CD14-positive monocyte (primary cell): ENCODE data around the gene HOXA2. TPM values are rescaled to one million over a fixed set of nuclear protein-coding genes. Genes with fewer than 3 reads are reported as not detected.

Experiments
- DNase-seq, 3 donors: peaks; one replicate each; pipeline ENCODE4 v3.0.0-alpha.2; 2011 to 2022
- H2AFZ ChIP-seq: 2 replicates; pipeline ENCODE4 v1.6.0; 2012; ENCODE audit warnings: mild to moderate bottlenecking, low read depth, low read length, inconsistent platforms; ENCODE audit not compliant: insufficient read depth, poor library complexity, severe bottlenecking
- H3K27ac ChIP-seq, 2 donors: 1 replicate in 1 of 2; 2 replicates in 1 of 2; pipeline ENCODE4 v1.5.1; 2012 to 2013; ENCODE audit warnings: low read length in 2 of 2, control low read depth in 1 of 2, inconsistent platforms in 1 of 2, low read depth in 1 of 2, mild to moderate bottlenecking in 1 of 2
- H3K27me3 ChIP-seq, 2 donors: one replicate each; pipeline versions ENCODE4 v1.6.0 to v1.6.1; 2011 to 2013; ENCODE audit warnings: low read length in 2 of 2; ENCODE audit not compliant: control insufficient read depth in 2 of 2, insufficient read depth in 2 of 2
- H3K36me3 ChIP-seq, 2 donors: replicated peaks in 1 of 2; 1 replicate in 1 of 2; 2 replicates in 1 of 2; pipeline versions ENCODE4 v1.5.1 to v1.6.1; 2012 to 2013; ENCODE audit warnings: low read length in 2 of 2, control low read depth in 1 of 2, inconsistent platforms in 1 of 2, mild to moderate bottlenecking in 1 of 2; ENCODE audit not compliant: insufficient read depth in 2 of 2, control insufficient read depth in 1 of 2
- H3K4me1 ChIP-seq, 2 donors: 1 replicate in 1 of 2; 2 replicates in 1 of 2; pipeline versions ENCODE4 v1.5.1 to v1.6.1; 2012 to 2013; ENCODE audit warnings: low read length in 2 of 2, control low read depth in 1 of 2, inconsistent platforms in 1 of 2, mild to moderate bottlenecking in 1 of 2, moderate library complexity in 1 of 2; ENCODE audit not compliant: insufficient read depth in 2 of 2, control insufficient read depth in 1 of 2
- H3K4me2 ChIP-seq: replicated peaks from 2 replicates; pipeline ENCODE3; 2012; ENCODE audit warnings: low read length, moderate library complexity, mild to moderate bottlenecking; ENCODE audit not compliant: poor library complexity, severe bottlenecking; ENCODE audit errors: extremely low read depth
- H3K4me3 ChIP-seq, 3 experiments: fragments of 200-600 bp in 1 of 3; sonication (generic) in 1 of 3; replicated peaks in 1 of 3; 1 replicate in 2 of 3; 2 replicates in 1 of 3; pipeline ENCODE4 v1.5.1; 2011 to 2013; ENCODE audit warnings: low read length in 3 of 3, mild to moderate bottlenecking in 3 of 3, control low read depth in 2 of 3, low read depth in 2 of 3, inconsistent platforms in 1 of 3, moderate library complexity in 1 of 3
- H3K79me2 ChIP-seq: 2 replicates; pipeline ENCODE4 v1.6.0; 2012; ENCODE audit warnings: mild to moderate bottlenecking, control low read depth, inconsistent platforms, low read length, moderate library complexity; ENCODE audit not compliant: insufficient read depth
- H3K9ac ChIP-seq: 2 replicates; pipeline ENCODE4 v1.6.0; 2017; ENCODE audit warnings: low read length, mild to moderate bottlenecking; ENCODE audit not compliant: insufficient read depth, poor library complexity, severe bottlenecking
- H3K9me3 ChIP-seq, 2 donors: replicated peaks in 1 of 2; 1 replicate in 1 of 2; 2 replicates in 1 of 2; pipeline versions ENCODE4 v1.5.1 to v1.6.1; 2012 to 2013; ENCODE audit warnings: low read length in 2 of 2, control low read depth in 1 of 2; ENCODE audit not compliant: control insufficient read depth in 1 of 2, insufficient read depth in 1 of 2
- H4K20me1 ChIP-seq: 2 replicates; pipeline ENCODE4 v1.6.0; 2012; ENCODE audit warnings: mild to moderate bottlenecking, low read length, control low read depth, moderate library complexity; ENCODE audit not compliant: insufficient read depth
- H3K27ac Mint-ChIP-seq, 7 donors: one replicate each; pipeline ENCODE4 v1.8.0; 2020; ENCODE audit warnings: mild to moderate bottlenecking in 7 of 7, mixed read lengths in 7 of 7, moderate library complexity in 6 of 7, inconsistent platforms in 2 of 7
- H3K27me3 Mint-ChIP-seq, 3 donors: one replicate each; pipeline ENCODE4 v1.8.0; 2021 to 2022; ENCODE audit warnings: low read depth in 3 of 3, mild to moderate bottlenecking in 3 of 3, mixed read lengths in 3 of 3, moderate library complexity in 3 of 3, inconsistent platforms in 1 of 3
- H3K36me3 Mint-ChIP-seq, 2 donors: one replicate each; pipeline ENCODE4 v1.8.0; 2020; ENCODE audit warnings: mixed read lengths in 2 of 2, inconsistent platforms in 1 of 2, mild to moderate bottlenecking in 1 of 2
- H3K4me1 Mint-ChIP-seq: one replicate; pipeline ENCODE4 v1.8.0; 2020; ENCODE audit warnings: mild to moderate bottlenecking, mixed read lengths
- H3K4me3 Mint-ChIP-seq, 2 donors: one replicate each; pipeline ENCODE4 v1.8.0; 2020; ENCODE audit warnings: mild to moderate bottlenecking in 2 of 2, mixed read lengths in 2 of 2, moderate library complexity in 1 of 2
- H3K9me3 Mint-ChIP-seq, 7 donors: one replicate each; pipeline ENCODE4 v1.8.0; 2020 to 2022; ENCODE audit warnings: mixed read lengths in 7 of 7, mild to moderate bottlenecking in 6 of 7, moderate library complexity in 6 of 7, inconsistent platforms in 2 of 7
- WGBS: methylation state at CpG from one replicate; pipeline ENCODE4 v1.1.5; 2013; ENCODE audit warnings: missing lambda C conversion rate; ENCODE audit not compliant: insufficient coverage; 5-methylcytosine and 5-hydroxymethylcytosine counted together
- intact Hi-C, 2 donors: fragments of 100-400 bp; cut with micrococcal nuclease; formaldehyde crosslinking; loops; one replicate each; pipeline versions ENCODE4 v1.15.0 to v1.15.1; 2023
- polyA plus RNA-seq, 3 donors: library from polyadenylated mRNA; depleted of rRNA in 1 of 3; unstranded in 2 of 3; stranded (reverse) in 1 of 3; fragments of 300-500 nt in 2 of 3; fragments of >200 nt in 1 of 3; fragmentation: Illumina TruSeq in 2 of 3; gene quantifications; 1 replicate in 2 of 3; 2 replicates in 1 of 3; pipeline ENCODE4 v1.2.3, GENCODE V29; 2012 to 2021
- TF ChIP-seq, protein P1 (sequence below): fragments of 200-600 bp; IDR thresholded peaks from one replicate; pipeline ENCODE4 v1.8.0; 2022; ENCODE audit warnings: antibody characterized with exemption, mild to moderate bottlenecking

HOXA2 gene
- polyA plus RNA-seq, 3 donors: not detected

DNA sequence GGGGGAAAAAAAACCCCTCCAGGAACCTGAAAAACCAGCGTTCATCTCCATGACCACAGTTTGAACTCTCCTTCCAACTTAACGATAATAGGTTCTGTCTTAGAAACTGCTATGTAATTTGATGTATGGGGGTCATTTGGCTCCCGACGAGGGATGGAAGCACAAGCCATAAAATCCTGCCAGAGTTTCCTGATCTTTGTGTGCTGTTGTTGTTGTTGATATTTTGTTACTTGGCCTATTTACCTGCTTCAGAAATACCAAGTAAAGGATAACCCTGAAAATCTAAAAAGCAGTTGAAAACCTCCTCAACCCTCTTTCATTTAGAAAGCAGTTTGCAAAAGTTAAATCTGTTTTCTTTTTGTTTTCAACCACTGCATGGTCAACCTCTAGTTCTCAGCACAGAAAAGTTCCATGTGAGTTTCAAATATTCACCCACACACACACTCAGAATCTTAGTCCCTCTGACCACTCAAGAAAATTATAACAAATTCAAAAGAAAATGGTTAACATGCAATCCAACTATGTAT lies 9.3 kb upstream of the HOXA2 start:
- intact Hi-C loops: no loop called here
- Histone ChIP-seq H3K27me3 (no peaks in the 10 kb centered on the region), H3K4me1 (no peaks in the 10 kb centered on the region), H2AFZ (no peak overlapping the region), H3K4me3 (no peak overlapping the region), H3K4me2 (no peak overlapping the region), H3K9me3 (peaks cover 0 to 4% of the 10 kb centered on the region in 2 donors), H3K36me3 (no peaks in the 10 kb centered on the region), H3K79me2 (no peaks in the 10 kb centered on the region), H3K27ac (no peak overlapping the region), H4K20me1 (no peaks in the 10 kb centered on the region), H3K9ac (no peak overlapping the region)
- WGBS: no CpG with 5 or more reads among the region's 4 CpGs
- no peak for DNase-seq
- Mint-ChIP-seq H3K9me3 (peaks cover 0 to 13% (median 3%) of the 10 kb centered on the region in 7 donors), H3K36me3 (no peaks in the 10 kb centered on the region), H3K4me1 (no peaks in the 10 kb centered on the region), H3K4me3 (no peak overlapping the region), H3K27me3 (peaks cover 1 to 4% (median 2%) of the 10 kb centered on the region in 3 donors), H3K27ac (no peak overlapping the region)
- TF ChIP-seq, protein P1, sequence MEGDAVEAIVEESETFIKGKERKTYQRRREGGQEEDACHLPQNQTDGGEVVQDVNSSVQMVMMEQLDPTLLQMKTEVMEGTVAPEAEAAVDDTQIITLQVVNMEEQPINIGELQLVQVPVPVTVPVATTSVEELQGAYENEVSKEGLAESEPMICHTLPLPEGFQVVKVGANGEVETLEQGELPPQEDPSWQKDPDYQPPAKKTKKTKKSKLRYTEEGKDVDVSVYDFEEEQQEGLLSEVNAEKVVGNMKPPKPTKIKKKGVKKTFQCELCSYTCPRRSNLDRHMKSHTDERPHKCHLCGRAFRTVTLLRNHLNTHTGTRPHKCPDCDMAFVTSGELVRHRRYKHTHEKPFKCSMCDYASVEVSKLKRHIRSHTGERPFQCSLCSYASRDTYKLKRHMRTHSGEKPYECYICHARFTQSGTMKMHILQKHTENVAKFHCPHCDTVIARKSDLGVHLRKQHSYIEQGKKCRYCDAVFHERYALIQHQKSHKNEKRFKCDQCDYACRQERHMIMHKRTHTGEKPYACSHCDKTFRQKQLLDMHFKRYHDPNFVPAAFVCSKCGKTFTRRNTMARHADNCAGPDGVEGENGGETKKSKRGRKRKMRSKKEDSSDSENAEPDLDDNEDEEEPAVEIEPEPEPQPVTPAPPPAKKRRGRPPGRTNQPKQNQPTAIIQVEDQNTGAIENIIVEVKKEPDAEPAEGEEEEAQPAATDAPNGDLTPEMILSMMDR: no peak

DNA sequence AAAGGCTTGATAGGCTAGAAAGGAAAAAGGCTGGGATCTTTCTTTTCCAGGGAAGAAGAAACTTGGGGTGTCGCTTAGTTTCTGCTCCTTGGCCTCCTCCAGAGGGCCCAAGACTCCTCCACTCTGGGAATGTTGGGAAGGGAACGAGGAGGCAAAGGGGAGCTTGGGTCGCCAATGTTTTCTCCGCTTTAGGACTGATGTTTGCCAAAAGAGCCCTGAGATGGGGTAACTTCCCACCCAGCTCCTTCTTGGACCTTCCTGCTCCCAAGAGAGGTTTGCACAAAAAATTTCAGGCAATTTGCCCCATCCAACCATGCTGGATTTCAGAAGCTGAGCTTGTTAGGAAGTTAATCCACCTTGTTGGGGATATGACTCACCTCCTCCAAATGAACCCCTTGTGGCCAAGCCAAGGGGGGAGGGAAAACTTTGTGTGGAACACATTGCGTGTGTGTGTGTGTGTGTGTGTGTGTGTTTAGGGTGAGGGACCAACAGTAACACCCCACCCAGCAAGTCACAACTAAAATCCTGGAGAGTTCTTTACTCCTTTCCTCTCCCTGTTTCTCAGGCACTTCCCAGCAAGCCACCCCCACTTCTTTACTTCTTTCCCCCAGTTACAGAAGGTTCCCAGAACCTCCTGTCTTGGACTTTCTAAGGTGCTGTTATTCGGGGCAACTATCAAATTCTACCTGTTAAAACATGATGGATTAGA lies 8.7 kb upstream of the HOXA2 start:
- TF ChIP-seq, protein P1: no peak
- no peaks in the 10 kb centered on the region for H3K36me3 Mint-ChIP-seq
- DNase-seq: no peak
- H3K27me3 Mint-ChIP-seq: peaks cover 2 to 7% (median 4%) of the 10 kb centered on the region in 3 donors
- peaks cover 0 to 13% (median 3%) of the 10 kb centered on the region in 7 donors for H3K9me3 Mint-ChIP-seq
- H3K27ac ChIP-seq: no peak overlapping the region
- H3K36me3 ChIP-seq: no peaks in the 10 kb centered on the region
- no peak overlapping the region for H2AFZ ChIP-seq
- no peaks in the 10 kb centered on the region for H4K20me1 ChIP-seq
- H3K4me2 ChIP-seq: no peak overlapping the region
- H3K79me2 ChIP-seq: no peaks in the 10 kb centered on the region
- peaks cover 0 to 4% of the 10 kb centered on the region in 2 donors for H3K9me3 ChIP-seq
- H3K4me1 ChIP-seq: no peaks in the 10 kb centered on the region
- no peak overlapping the region for H3K4me3 Mint-ChIP-seq
- WGBS: no CpG with 5 or more reads among the region's 6 CpGs
- H3K27me3 ChIP-seq: peaks cover 0 to 2% of the 10 kb centered on the region in 2 donors
- H3K4me3 ChIP-seq: no peak overlapping the region
- H3K9ac ChIP-seq: no peak overlapping the region
- intact Hi-C loops: no loop called here
- H3K27ac Mint-ChIP-seq: no peak overlapping the region
- no peaks in the 10 kb centered on the region for H3K4me1 Mint-ChIP-seq
